Smooth muscle cell (in vitro differentiated cells): Measurements from ENCODE around the gene LIMK2. TPM values are rescaled to one million over a fixed set of nuclear protein-coding genes. Genes with fewer than 3 reads are reported as not detected.

Source experiments
- DNase-seq: peaks from one replicate; lab custom pipeline; 2025; ENCODE audit not compliant: unreplicated experiment; lab: John Stamatoyannopoulos, UW
- H2AFZ ChIP-seq: fragments of 200-600 bp; sonication (generic); 2 replicates; pipeline ENCODE4 v1.6.0; 2016; ENCODE audit warnings: antibody characterized with exemption, low read depth, mild to moderate bottlenecking
- H3F3A ChIP-seq: fragments of 200-600 bp; sonication (generic); 2 replicates; pipeline ENCODE4 v1.6.0; 2017; ENCODE audit warnings: antibody characterized with exemption, low read depth
- H3K27ac ChIP-seq: fragments of 200-600 bp; sonication (generic); 2 replicates; pipeline ENCODE4 v1.5.1; 2016; ENCODE audit warnings: low read depth, mild to moderate bottlenecking
- H3K27me3 ChIP-seq: fragments of 200-600 bp; sonication (generic); 2 replicates; pipeline ENCODE4 v1.6.1; 2016; ENCODE audit warnings: low read depth, mild to moderate bottlenecking
- H3K36me3 ChIP-seq: fragments of 200-600 bp; sonication (generic); 2 replicates; pipeline ENCODE4 v1.5.1; 2016; ENCODE audit warnings: low read depth
- H3K4me1 ChIP-seq: fragments of 200-600 bp; sonication (generic); 2 replicates; pipeline ENCODE4 v1.5.1; 2016; ENCODE audit warnings: low read depth
- H3K4me2 ChIP-seq: fragments of 200-600 bp; sonication (generic); 2 replicates; pipeline ENCODE4 v1.6.0; 2016; ENCODE audit warnings: mild to moderate bottlenecking
- H3K4me3 ChIP-seq: fragments of 200-600 bp; sonication (generic); 2 replicates; pipeline ENCODE4 v1.5.1; 2016; ENCODE audit warnings: mild to moderate bottlenecking
- H3K79me2 ChIP-seq: fragments of 200-600 bp; sonication (generic); 2 replicates; pipeline ENCODE4 v1.6.0; 2016; ENCODE audit warnings: low read depth, mild to moderate bottlenecking
- H3K9ac ChIP-seq: fragments of 200-600 bp; sonication (generic); 2 replicates; pipeline ENCODE4 v1.6.0; 2016; ENCODE audit warnings: low read depth
- H3K9me3 ChIP-seq: fragments of 200-600 bp; sonication (generic); replicated peaks from 2 replicates; pipeline ENCODE4 v1.5.1; 2016; ENCODE audit warnings: low read depth
- H4K20me1 ChIP-seq: fragments of 200-600 bp; sonication (generic); 2 replicates; pipeline ENCODE4 v1.6.0; 2016; ENCODE audit warnings: low read depth
- WGBS: methylation state at CpG from one replicate; pipeline ENCODE4 v1.1.7; 2016; ENCODE audit warnings: low lambda C conversion rate; 5-methylcytosine and 5-hydroxymethylcytosine counted together
- polyA plus RNA-seq: library from polyadenylated mRNA; unstranded; fragments of >200 nt; fragmentation: Nextera tagmentation; extraction: Ambion mirVana; gene quantifications from 2 replicates; pipeline ENCODE4 v1.2.1, GENCODE V29; 2016
- total RNA-seq: library from RNA; depleted of rRNA; stranded (reverse); fragments of >200 nt; gene quantifications from 2 replicates; pipeline ENCODE4 v1.2.3, GENCODE V29; 2014
- TF ChIP-seq, protein P1 (sequence below): fragments of 200-600 bp; sonication (generic); IDR thresholded peaks from 2 replicates; pipeline ENCODE4 v1.5.1; 2017; ENCODE audit warnings: borderline replicate concordance, mild to moderate bottlenecking, antibody characterized with exemption; ENCODE audit not compliant: insufficient read depth, poor library complexity, severe bottlenecking

Gene LIMK2
- total and polyA plus RNA-seq, 2 experiments from 2014 or later: 85.7 to 126 TPM

DNA sequence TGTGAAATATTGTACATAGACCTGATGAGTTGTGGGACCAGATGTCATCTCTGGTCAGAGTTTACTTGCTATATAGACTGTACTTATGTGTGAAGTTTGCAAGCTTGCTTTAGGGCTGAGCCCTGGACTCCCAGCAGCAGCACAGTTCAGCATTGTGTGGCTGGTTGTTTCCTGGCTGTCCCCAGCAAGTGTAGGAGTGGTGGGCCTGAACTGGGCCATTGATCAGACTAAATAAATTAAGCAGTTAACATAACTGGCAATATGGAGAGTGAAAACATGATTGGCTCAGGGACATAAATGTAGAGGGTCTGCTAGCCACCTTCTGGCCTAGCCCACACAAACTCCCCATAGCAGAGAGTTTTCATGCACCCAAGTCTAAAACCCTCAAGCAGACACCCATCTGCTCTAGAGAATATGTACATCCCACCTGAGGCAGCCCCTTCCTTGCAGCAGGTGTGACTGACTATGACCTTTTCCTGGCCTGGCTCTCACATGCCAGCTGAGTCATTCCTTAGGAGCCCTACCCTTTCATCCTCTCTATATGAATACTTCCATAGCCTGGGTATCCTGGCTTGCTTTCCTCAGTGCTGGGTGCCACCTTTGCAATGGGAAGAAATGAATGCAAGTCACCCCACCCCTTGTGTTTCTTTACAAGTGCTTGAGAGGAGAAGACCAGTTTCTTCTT lies 67.9 kb downstream of the LIMK2 start:
- Histone ChIP-seq H3K27me3 (no peaks in the 10 kb centered on the region), H3K27ac (no peak overlapping the region), H3K4me1 (no peaks in the 10 kb centered on the region), H3K9ac (no peak overlapping the region), H3K36me3 (peaks cover 7% of the 10 kb centered on the region), H4K20me1 (peaks cover 17% of the 10 kb centered on the region), H2AFZ (no peak overlapping the region), H3K79me2 (no peaks in the 10 kb centered on the region), H3K4me2 (no peak overlapping the region), H3K9me3 (no peaks in the 10 kb centered on the region), H3K4me3 (no peak overlapping the region), H3F3A (peaks cover 25% of the 10 kb centered on the region)
- TF ChIP-seq, protein P1, sequence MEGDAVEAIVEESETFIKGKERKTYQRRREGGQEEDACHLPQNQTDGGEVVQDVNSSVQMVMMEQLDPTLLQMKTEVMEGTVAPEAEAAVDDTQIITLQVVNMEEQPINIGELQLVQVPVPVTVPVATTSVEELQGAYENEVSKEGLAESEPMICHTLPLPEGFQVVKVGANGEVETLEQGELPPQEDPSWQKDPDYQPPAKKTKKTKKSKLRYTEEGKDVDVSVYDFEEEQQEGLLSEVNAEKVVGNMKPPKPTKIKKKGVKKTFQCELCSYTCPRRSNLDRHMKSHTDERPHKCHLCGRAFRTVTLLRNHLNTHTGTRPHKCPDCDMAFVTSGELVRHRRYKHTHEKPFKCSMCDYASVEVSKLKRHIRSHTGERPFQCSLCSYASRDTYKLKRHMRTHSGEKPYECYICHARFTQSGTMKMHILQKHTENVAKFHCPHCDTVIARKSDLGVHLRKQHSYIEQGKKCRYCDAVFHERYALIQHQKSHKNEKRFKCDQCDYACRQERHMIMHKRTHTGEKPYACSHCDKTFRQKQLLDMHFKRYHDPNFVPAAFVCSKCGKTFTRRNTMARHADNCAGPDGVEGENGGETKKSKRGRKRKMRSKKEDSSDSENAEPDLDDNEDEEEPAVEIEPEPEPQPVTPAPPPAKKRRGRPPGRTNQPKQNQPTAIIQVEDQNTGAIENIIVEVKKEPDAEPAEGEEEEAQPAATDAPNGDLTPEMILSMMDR: no peak
- no peak for DNase-seq

DNA sequence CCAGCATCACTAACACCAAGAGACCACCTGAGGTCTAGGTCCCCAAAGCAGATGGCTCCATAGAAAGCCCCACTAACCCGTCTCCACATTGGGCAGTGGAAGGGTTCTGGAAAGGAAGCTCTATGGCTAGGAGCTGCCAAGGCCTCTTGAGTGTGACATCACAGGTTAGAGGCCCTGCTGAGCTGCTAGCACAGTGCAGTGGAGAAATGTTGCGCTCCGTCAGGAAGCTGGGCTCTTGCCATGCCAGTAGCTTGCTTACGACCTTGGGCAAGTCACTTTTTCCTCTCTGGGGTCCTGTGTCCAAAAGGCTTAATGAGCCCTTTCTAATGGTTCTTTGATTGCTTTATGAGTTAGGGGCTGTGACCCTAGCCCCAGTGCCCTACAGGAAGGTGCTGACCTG lies 69.6 kb downstream of the LIMK2 start:
- H3K9ac ChIP-seq: no peak overlapping the region
- H3K36me3 ChIP-seq: peaks cover 3% of the 10 kb centered on the region
- no peak for DNase-seq
- H2AFZ ChIP-seq: no peak overlapping the region
- no peak overlapping the region for H3K4me2 ChIP-seq
- no peak overlapping the region for H3K4me3 ChIP-seq
- H3K79me2 ChIP-seq: no peaks in the 10 kb centered on the region
- 74% methylated on average over 4 of the region's 4 CpGs for WGBS
- peaks cover 13% of the 10 kb centered on the region for H4K20me1 ChIP-seq
- no peaks in the 10 kb centered on the region for H3K4me1 ChIP-seq
- H3K27me3 ChIP-seq: no peaks in the 10 kb centered on the region
- TF ChIP-seq, protein P1: no peak
- H3K9me3 ChIP-seq: no peaks in the 10 kb centered on the region
- H3F3A ChIP-seq: peaks cover 18% of the 10 kb centered on the region
- H3K27ac ChIP-seq: no peak overlapping the region

DNA sequence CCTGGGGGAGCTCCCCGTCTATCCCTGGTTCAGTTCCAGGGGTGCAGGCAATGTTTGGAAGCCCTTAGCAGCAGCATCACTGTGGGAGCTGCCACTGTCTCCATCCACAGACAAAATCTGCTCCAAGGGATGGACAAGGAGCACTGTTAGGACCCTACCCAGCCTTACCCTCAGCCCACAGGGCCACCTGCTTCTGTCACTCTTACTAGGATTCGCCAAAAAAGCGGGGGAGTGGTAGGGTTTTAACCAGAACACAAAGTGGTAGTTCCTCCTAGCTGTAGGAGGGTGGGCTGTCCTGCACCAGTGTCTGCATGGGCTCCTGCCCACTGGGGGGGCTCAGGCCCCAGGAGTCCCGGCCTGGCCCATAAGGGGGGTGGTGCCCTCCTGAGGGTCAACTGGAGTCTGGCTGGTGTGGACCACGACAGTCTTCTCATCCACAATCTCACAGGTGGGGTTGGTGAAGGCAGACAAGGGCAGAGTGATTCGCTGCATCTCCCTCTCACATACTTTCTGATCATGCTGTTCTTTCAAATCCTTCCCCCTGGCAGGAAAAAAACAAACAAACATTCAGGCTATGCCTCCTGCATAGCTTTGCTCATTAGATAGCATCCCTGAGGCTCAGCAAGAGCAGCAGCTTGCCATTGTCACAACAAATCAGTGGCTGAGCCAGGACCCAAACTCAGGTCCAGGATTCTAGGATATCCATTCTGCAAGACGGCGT lies 70.8 kb downstream of the LIMK2 start:
- peaks cover 13% of the 10 kb centered on the region for H4K20me1 ChIP-seq
- no peak overlapping the region for H3K27ac ChIP-seq
- no peak for DNase-seq
- no peaks in the 10 kb centered on the region for H3K4me1 ChIP-seq
- H2AFZ ChIP-seq: no peak overlapping the region
- 82% methylated on average over 8 of the region's 8 CpGs for WGBS
- H3K36me3 ChIP-seq: peaks cover 3% of the 10 kb centered on the region
- H3K9me3 ChIP-seq: no peaks in the 10 kb centered on the region
- no peak overlapping the region for H3K4me2 ChIP-seq
- TF ChIP-seq, protein P1: no peak
- H3K79me2 ChIP-seq: no peaks in the 10 kb centered on the region
- no peak overlapping the region for H3K4me3 ChIP-seq
- H3K9ac ChIP-seq: no peak overlapping the region
- H3F3A ChIP-seq: peaks cover 18% of the 10 kb centered on the region
- no peaks in the 10 kb centered on the region for H3K27me3 ChIP-seq
